Measurements from ENCODE around the gene ZNF71.

The ZNF71 gene

GRCh38 chr19:56670401-56670960 is 75.4 kb downstream of the ZNF71 start:
- TF ChIP-seq TAF1 (IDR thresholded peaks at IDR 0.05; ENCODE audit: low read depth) (no peak), CREB1 (IDR thresholded peaks at IDR 0.05; ENCODE audit: low read depth) (no peak), TCF12 (IDR thresholded peaks at IDR 0.05; ENCODE audit: low read depth) (no peak), ZBTB7A (IDR thresholded peaks at IDR 0.05; ENCODE audit: low read depth) (no peak), FOXM1 (IDR thresholded peaks at IDR 0.05; ENCODE audit: borderline replicate concordance, low read depth) (no peak), CEBPB (IDR thresholded peaks at IDR 0.05) (no peak), USF1 (IDR thresholded peaks at IDR 0.05) (no peak), NFIC (IDR thresholded peaks at IDR 0.05) (no peak)
- TF ChIP-seq, protein P1, sequence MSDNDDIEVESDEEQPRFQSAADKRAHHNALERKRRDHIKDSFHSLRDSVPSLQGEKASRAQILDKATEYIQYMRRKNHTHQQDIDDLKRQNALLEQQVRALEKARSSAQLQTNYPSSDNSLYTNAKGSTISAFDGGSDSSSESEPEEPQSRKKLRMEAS (IDR thresholded peaks at IDR 0.05) = no peak
- TF ChIP-seq, protein P2, sequence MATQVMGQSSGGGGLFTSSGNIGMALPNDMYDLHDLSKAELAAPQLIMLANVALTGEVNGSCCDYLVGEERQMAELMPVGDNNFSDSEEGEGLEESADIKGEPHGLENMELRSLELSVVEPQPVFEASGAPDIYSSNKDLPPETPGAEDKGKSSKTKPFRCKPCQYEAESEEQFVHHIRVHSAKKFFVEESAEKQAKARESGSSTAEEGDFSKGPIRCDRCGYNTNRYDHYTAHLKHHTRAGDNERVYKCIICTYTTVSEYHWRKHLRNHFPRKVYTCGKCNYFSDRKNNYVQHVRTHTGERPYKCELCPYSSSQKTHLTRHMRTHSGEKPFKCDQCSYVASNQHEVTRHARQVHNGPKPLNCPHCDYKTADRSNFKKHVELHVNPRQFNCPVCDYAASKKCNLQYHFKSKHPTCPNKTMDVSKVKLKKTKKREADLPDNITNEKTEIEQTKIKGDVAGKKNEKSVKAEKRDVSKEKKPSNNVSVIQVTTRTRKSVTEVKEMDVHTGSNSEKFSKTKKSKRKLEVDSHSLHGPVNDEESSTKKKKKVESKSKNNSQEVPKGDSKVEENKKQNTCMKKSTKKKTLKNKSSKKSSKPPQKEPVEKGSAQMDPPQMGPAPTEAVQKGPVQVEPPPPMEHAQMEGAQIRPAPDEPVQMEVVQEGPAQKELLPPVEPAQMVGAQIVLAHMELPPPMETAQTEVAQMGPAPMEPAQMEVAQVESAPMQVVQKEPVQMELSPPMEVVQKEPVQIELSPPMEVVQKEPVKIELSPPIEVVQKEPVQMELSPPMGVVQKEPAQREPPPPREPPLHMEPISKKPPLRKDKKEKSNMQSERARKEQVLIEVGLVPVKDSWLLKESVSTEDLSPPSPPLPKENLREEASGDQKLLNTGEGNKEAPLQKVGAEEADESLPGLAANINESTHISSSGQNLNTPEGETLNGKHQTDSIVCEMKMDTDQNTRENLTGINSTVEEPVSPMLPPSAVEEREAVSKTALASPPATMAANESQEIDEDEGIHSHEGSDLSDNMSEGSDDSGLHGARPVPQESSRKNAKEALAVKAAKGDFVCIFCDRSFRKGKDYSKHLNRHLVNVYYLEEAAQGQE (IDR thresholded peaks at IDR 0.05; ENCODE audit: low read depth) = no peak

DNA sequence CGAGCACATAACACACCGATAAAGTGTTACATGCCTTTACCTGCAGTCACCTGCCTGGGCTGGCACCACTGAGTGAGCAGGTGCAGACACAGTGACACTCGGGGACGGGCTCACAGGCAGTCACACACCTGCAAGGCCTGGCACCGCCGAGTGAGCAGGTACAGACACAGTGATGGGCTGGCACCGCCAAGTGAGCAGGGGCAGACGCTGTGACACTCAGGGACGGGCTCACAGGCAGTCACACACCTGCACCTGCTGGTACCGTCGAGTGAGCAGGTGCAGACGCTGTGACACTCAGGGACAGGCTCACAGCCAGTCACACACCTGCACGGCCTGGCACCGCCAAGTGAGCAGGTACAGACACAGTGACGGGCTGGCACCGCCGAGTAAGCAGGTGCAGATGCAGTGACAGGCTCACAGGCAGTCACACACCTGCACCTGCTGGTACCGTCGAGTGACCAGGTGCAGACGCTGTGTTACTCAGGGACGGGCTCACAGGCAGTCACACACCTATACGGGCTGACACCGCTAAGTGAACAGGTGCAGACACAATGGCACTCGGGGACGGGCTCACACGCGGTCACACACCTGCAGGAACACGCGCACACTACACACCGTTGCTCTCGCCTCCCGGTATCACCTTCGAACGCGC is 76.0 kb downstream of the ZNF71 start:
- TF ChIP-seq TAF1 (IDR thresholded peaks at IDR 0.05; ENCODE audit: low read depth) = no peak
- no peak for TF ChIP-seq TCF12 (IDR thresholded peaks at IDR 0.05; ENCODE audit: low read depth)
- TF ChIP-seq CREB1 (IDR thresholded peaks at IDR 0.05; ENCODE audit: low read depth) = no peak
- no peak for TF ChIP-seq FOXM1 (IDR thresholded peaks at IDR 0.05; ENCODE audit: borderline replicate concordance, low read depth)
- TF ChIP-seq CEBPB (IDR thresholded peaks at IDR 0.05) = no peak
- TF ChIP-seq, protein P1 (IDR thresholded peaks at IDR 0.05) = no peak
- no peak for TF ChIP-seq YY1 (IDR thresholded peaks at IDR 0.05; ENCODE audit: low read depth)
- TF ChIP-seq, protein P2 (IDR thresholded peaks at IDR 0.05; ENCODE audit: low read depth) = no peak
- no peak for TF ChIP-seq ZBTB7A (IDR thresholded peaks at IDR 0.05; ENCODE audit: low read depth)
- TF ChIP-seq EP300 (IDR thresholded peaks at IDR 0.05; ENCODE audit: borderline replicate concordance) = no peak
- no peak for TF ChIP-seq TEAD4 (IDR thresholded peaks at IDR 0.05)
- TF ChIP-seq USF1 (IDR thresholded peaks at IDR 0.05) = no peak
- no peak for TF ChIP-seq RAD21 (IDR thresholded peaks at IDR 0.05; ENCODE audit: low read depth)
- TF ChIP-seq EGR1 (IDR thresholded peaks at IDR 0.05) = no peak
- TF ChIP-seq NFIC (IDR thresholded peaks at IDR 0.05) = no peak

- TF ChIP-seq EP300 (IDR thresholded peaks at IDR 0.05; ENCODE audit: borderline replicate concordance) = no peak
- no peak for TF ChIP-seq FOXM1 (IDR thresholded peaks at IDR 0.05; ENCODE audit: borderline replicate concordance, low read depth)
- no peak for TF ChIP-seq EGR1 (IDR thresholded peaks at IDR 0.05)
- TF ChIP-seq, protein P2 (IDR thresholded peaks at IDR 0.05; ENCODE audit: low read depth) = no peak
Measured at GRCh38 chr19:56671613-56671994, 76.5 kb downstream of the ZNF71 start, which contains the start of gene ZNF835. ZNF835 (minus strand) TSS chr19:56671757; CDS start chr19:56665198, 6,559 bp downstream.

Data from Ishikawa (cell line).